GM23338 (cell line): Measurements from ENCODE around the gene SEC23A. TPM values are rescaled to one million over a fixed set of nuclear protein-coding genes. Genes with fewer than 3 reads are reported as not detected.

Source experiments
- ATAC-seq: fragments of 200-7000 bp; cut with Tn5 transposase; 3 replicates; pipeline ENCODE4 v1.9.1; 2020
- DNase-seq: peaks from one replicate; pipeline ENCODE4 v3.0.0-alpha.2; 2015; ENCODE audit warnings: low spot score
- H2AFZ ChIP-seq: fragments of 200-600 bp; sonication (generic); 2 replicates; pipeline ENCODE4 v1.8.0; 2016; ENCODE audit warnings: antibody characterized with exemption, mild to moderate bottlenecking, moderate library complexity
- H3F3A ChIP-seq: fragments of 200-600 bp; sonication (generic); replicated peaks from 2 replicates; pipeline ENCODE4 v1.8.0; 2017; ENCODE audit warnings: antibody characterized with exemption, mixed run types, low read depth
- H3K27ac ChIP-seq: fragments of 200-600 bp; sonication (generic); 2 replicates; pipeline ENCODE4 v1.6.1; 2016; ENCODE audit warnings: low read depth
- H3K27me3 ChIP-seq: fragments of 200-600 bp; sonication (generic); 2 replicates; pipeline ENCODE4 v1.8.0; 2016; ENCODE audit warnings: mild to moderate bottlenecking, mixed run types, moderate library complexity; ENCODE audit not compliant: insufficient read depth
- H3K36me3 ChIP-seq: fragments of 200-600 bp; sonication (generic); 2 replicates; pipeline ENCODE4 v1.8.0; 2016; ENCODE audit warnings: mild to moderate bottlenecking; ENCODE audit not compliant: insufficient read depth
- H3K4me1 ChIP-seq: fragments of 200-600 bp; sonication (generic); 2 replicates; pipeline ENCODE4 v1.8.0; 2016; ENCODE audit warnings: mild to moderate bottlenecking, moderate library complexity; ENCODE audit not compliant: insufficient read depth
- H3K4me2 ChIP-seq: fragments of 200-600 bp; sonication (generic); 2 replicates; pipeline ENCODE4 v1.7.1; 2017; ENCODE audit warnings: mixed run types
- H3K4me3 ChIP-seq: fragments of 200-600 bp; sonication (generic); 2 replicates; pipeline ENCODE4 v1.6.1; 2016; ENCODE audit warnings: mixed run types
- H3K79me2 ChIP-seq: fragments of 200-600 bp; sonication (generic); replicated peaks from 2 replicates; pipeline ENCODE4 v1.8.0; 2017; ENCODE audit warnings: mild to moderate bottlenecking; ENCODE audit not compliant: insufficient read depth
- H3K9me2 ChIP-seq: fragments of 200-600 bp; sonication (generic); 2 replicates; pipeline ENCODE4 v1.8.0; 2017; ENCODE audit not compliant: insufficient read depth
- H4K20me1 ChIP-seq: fragments of 200-600 bp; sonication (generic); replicated peaks from 2 replicates; pipeline ENCODE4 v1.8.0; 2017; ENCODE audit warnings: mild to moderate bottlenecking; ENCODE audit not compliant: insufficient read depth
- H3K27ac Mint-ChIP-seq: 2 replicates; pipeline ENCODE4 v1.8.0; 2020; ENCODE audit warnings: inconsistent platforms, mild to moderate bottlenecking, moderate library complexity, mixed read lengths
- H3K27me3 Mint-ChIP-seq: 3 replicates; pipeline ENCODE4 v1.8.0; 2022; ENCODE audit warnings: low read depth, mild to moderate bottlenecking, moderate library complexity, mixed read lengths, inconsistent platforms; ENCODE audit not compliant: insufficient read depth, poor library complexity
- H3K36me3 Mint-ChIP-seq: 3 replicates; pipeline ENCODE4 v1.8.0; 2021; ENCODE audit warnings: low read depth, mild to moderate bottlenecking, inconsistent platforms, moderate library complexity, mixed read lengths
- H3K4me1 Mint-ChIP-seq: 3 replicates; pipeline ENCODE4 v1.8.0; 2020; ENCODE audit warnings: mild to moderate bottlenecking, inconsistent platforms, mixed read lengths
- H3K4me3 Mint-ChIP-seq: 3 replicates; pipeline ENCODE4 v1.8.0; 2021; ENCODE audit warnings: moderate library complexity, mild to moderate bottlenecking, inconsistent platforms, mixed read lengths
- H3K9me3 Mint-ChIP-seq: 3 replicates; pipeline ENCODE4 v1.8.0; 2020; ENCODE audit warnings: moderate library complexity, mild to moderate bottlenecking, inconsistent platforms, mixed read lengths
- CREB1 ChIP-seq: fragments of 250-450 bp; sonication (Bioruptor Pico); IDR thresholded peaks from 2 replicates; pipeline ENCODE4 v1.5.0; 2020; ENCODE audit warnings: low read depth, mild to moderate bottlenecking, moderate library complexity
- EZH2 ChIP-seq: fragments of 200-600 bp; sonication (generic); IDR thresholded peaks from one replicate; pipeline ENCODE4 v1.8.0; 2017; ENCODE audit warnings: antibody characterized with exemption, mild to moderate bottlenecking, low read depth; ENCODE audit not compliant: unreplicated experiment
- EZH2phosphoT487 ChIP-seq: fragments of 200-600 bp; sonication (generic); IDR thresholded peaks from one replicate; pipeline ENCODE4 v1.8.1; 2018; ENCODE audit warnings: antibody characterized with exemption; ENCODE audit not compliant: unreplicated experiment
- NANOG ChIP-seq: IDR thresholded peaks from 2 replicates; pipeline ENCODE4 v1.6.1; 2016; ENCODE audit warnings: antibody characterized with exemption, borderline replicate concordance
- POLR2AphosphoS5 ChIP-seq: IDR thresholded peaks from 2 replicates; pipeline ENCODE4 v1.6.1; 2016; ENCODE audit warnings: antibody characterized with exemption, low read depth
- STAT1 ChIP-seq: IDR thresholded peaks from one replicate; pipeline ENCODE4 v1.6.1; 2016; ENCODE audit warnings: antibody characterized with exemption; ENCODE audit not compliant: unreplicated experiment
- ZNF114 ChIP-seq: fragments of 250-450 bp; sonication (Bioruptor Pico); IDR thresholded peaks from 2 replicates; pipeline ENCODE4 v1.5.0; 2020; ENCODE audit warnings: mild to moderate bottlenecking, moderate library complexity
- ZNF331 ChIP-seq: fragments of 250-450 bp; sonication (Bioruptor Pico); IDR thresholded peaks from 2 replicates; pipeline ENCODE4 v1.5.0; 2020; ENCODE audit warnings: low read depth, mild to moderate bottlenecking, moderate library complexity
- ZNF462 ChIP-seq: fragments of 250-450 bp; sonication (Bioruptor Pico); IDR thresholded peaks from 2 replicates; pipeline ENCODE4 v1.5.0; 2020; ENCODE audit warnings: mild to moderate bottlenecking, moderate library complexity
- polyA plus RNA-seq: library from polyadenylated mRNA; unstranded; fragments of >200 nt; fragmentation: Nextera tagmentation; extraction: Ambion mirVana; gene quantifications from 2 replicates; pipeline ENCODE4 v1.2.1, GENCODE V29; 2016
- total RNA-seq: library from RNA; depleted of rRNA; stranded (reverse); fragments of >200 nt; shearing (Covaris generic); gene quantifications from 2 replicates; pipeline ENCODE4 v1.2.3, GENCODE V29; 2014
- TF ChIP-seq, protein P1 (sequence below): IDR thresholded peaks from 2 replicates; pipeline ENCODE4 v1.6.1; 2016; ENCODE audit warnings: antibody characterized with exemption

Gene SEC23A
- total and polyA plus RNA-seq, 2 experiments from 2014 or later, result 22.7 to 89.9 TPM

- Histone ChIP-seq H3K27ac (no peak overlapping the region), H3K9me2 (no peaks in the 10 kb centered on the region), H3K4me2 (peak overlapping the region; percentile 81), H2AFZ (no peak overlapping the region), H3K4me3 (peak overlapping the region; percentile 71), H4K20me1 (peaks cover 3% of the 10 kb centered on the region; the same call in 1 of the 2 replicates), H3K79me2 (peaks cover 14% of the 10 kb centered on the region), H3F3A (no peaks in the 10 kb centered on the region), H3K36me3 (peaks cover 8% of the 10 kb centered on the region; the same call in 1 of the 2 replicates), H3K27me3 (no peaks in the 10 kb centered on the region), H3K4me1 (peaks cover 3% of the 10 kb centered on the region; the same call in 1 of the 2 replicates)
- ATAC-seq (no peak), DNase-seq (no peak)
- Mint-ChIP-seq H3K36me3 (peaks cover 19% of the 10 kb centered on the region; the same call in 2 of the 3 replicates), H3K4me3 (peak overlapping the region; percentile 93), H3K27ac (no peak overlapping the region), H3K4me1 (peaks cover 7% of the 10 kb centered on the region; the same call in 2 of the 3 replicates), H3K27me3 (peaks cover 12% of the 10 kb centered on the region), H3K9me3 (no peaks in the 10 kb centered on the region)
- no peak for TF ChIP-seq POLR2AphosphoS5
- TF ChIP-seq EZH2phosphoT487, result no peak
- TF ChIP-seq ZNF331 (CRISPR knock-in tag), result no peak
- TF ChIP-seq ZNF462 (CRISPR knock-in tag), result no peak
Measured at GRCh38 chr14:39113685-39114072, 10.6 kb upstream of the SEC23A start.

GRCh38 chr14:39109893-39110715, 7.1 kb upstream of the SEC23A start:
- no peak for ATAC-seq
- TF ChIP-seq EZH2, result no peak
- TF ChIP-seq EZH2phosphoT487, result no peak
- no peak for TF ChIP-seq POLR2AphosphoS5
- TF ChIP-seq STAT1, result no peak
- no peak for TF ChIP-seq NANOG
- no peak for TF ChIP-seq CREB1
- TF ChIP-seq, protein P1, sequence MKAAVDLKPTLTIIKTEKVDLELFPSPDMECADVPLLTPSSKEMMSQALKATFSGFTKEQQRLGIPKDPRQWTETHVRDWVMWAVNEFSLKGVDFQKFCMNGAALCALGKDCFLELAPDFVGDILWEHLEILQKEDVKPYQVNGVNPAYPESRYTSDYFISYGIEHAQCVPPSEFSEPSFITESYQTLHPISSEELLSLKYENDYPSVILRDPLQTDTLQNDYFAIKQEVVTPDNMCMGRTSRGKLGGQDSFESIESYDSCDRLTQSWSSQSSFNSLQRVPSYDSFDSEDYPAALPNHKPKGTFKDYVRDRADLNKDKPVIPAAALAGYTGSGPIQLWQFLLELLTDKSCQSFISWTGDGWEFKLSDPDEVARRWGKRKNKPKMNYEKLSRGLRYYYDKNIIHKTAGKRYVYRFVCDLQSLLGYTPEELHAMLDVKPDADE, result no peak
- no peak for TF ChIP-seq ZNF114 (CRISPR knock-in tag)

More at GRCh38 chr14:39109893-39110715, 7.1 kb upstream of the SEC23A start:
- Mint-ChIP-seq H3K9me3 (no peaks in the 10 kb centered on the region), H3K4me1 (peaks cover 7% of the 10 kb centered on the region; the same call in 2 of the 3 replicates), H3K27me3 (peaks cover 11% of the 10 kb centered on the region), H3K36me3 (0 out of 3 replicates have a peak, but pooled peaks cover 3% of the 10 kb centered on the region), H3K4me3 (no peak overlapping the region), H3K27ac (no peak overlapping the region)
- peak overlapping the region; percentile 50 for H2AFZ ChIP-seq
- no peak for DNase-seq
- no peaks in the 10 kb centered on the region for H3K36me3 ChIP-seq
- no peaks in the 10 kb centered on the region for H3F3A ChIP-seq
- no peaks in the 10 kb centered on the region for H4K20me1 ChIP-seq
- H3K4me1 ChIP-seq, result peaks cover 3% of the 10 kb centered on the region; the same call in 1 of the 2 replicates
- H3K27ac ChIP-seq, result no peak overlapping the region
- H3K9me2 ChIP-seq, result no peaks in the 10 kb centered on the region
- H3K79me2 ChIP-seq, result peaks cover 5% of the 10 kb centered on the region
- no peak overlapping the region for H3K4me3 ChIP-seq
- H3K4me2 ChIP-seq, result no peak overlapping the region
- no peaks in the 10 kb centered on the region for H3K27me3 ChIP-seq
